Hepatocyte (in vitro differentiated cells): ENCODE results near the gene ADGRA3.

ENCODE experiments used
- CTCF ChIP-seq: fragments of 200-600 bp; sonication (generic); IDR thresholded peaks from 2 replicates; pipeline ENCODE4 v1.5.1; 2016; ENCODE audit warnings: antibody characterized with exemption, mild to moderate bottlenecking; ENCODE audit not compliant: poor library complexity
- EZH2phosphoT487 ChIP-seq: fragments of 200-600 bp; sonication (generic); IDR thresholded peaks from one replicate; pipeline ENCODE4 v1.6.1; 2018; ENCODE audit warnings: antibody characterized with exemption, mild to moderate bottlenecking, low read depth, moderate library complexity; ENCODE audit not compliant: unreplicated experiment, severe bottlenecking

GRCh38 chr4:22551550-22551949, 35.7 kb upstream of the ADGRA3 start:
- TF ChIP-seq CTCF (no peak), EZH2phosphoT487 (no peak)
